GM12801 (cell line): ENCODE results near the gene EPX.

Experiments used
- CTCF ChIP-seq: IDR thresholded peaks from one replicate; pipeline ENCODE4 v1.5.1; 2011; ENCODE audit warnings: control low read depth; ENCODE audit not compliant: insufficient read length; ENCODE audit errors: extremely low read depth

EPX gene

GRCh38 chr17:58192612-58193011 is at the start of gene EPX:
TSS of gene EPX (plus strand) at chr17:58192726. CDS start at chr17:58192847, 121 bp downstream.
- TF ChIP-seq CTCF: no peak

- TF ChIP-seq CTCF: no peak
These were observed 47.7 kb upstream of the EPX start for GRCh38 chr17:58144801-58145200.

GRCh38 chr17:58147930-58148434 is 44.5 kb upstream of the EPX start, which contains the start of gene OR4D1:
TSS of gene OR4D1 (plus strand) at chr17:58148384. CDS start at chr17:58155154, 6,770 bp downstream.
- TF ChIP-seq CTCF: no peak

GRCh38 chr17:58148609-58149008 is 43.9 kb upstream of the EPX start:
- no peak for TF ChIP-seq CTCF

GRCh38 chr17:58150394-58150793 is 42.1 kb upstream of the EPX start:
- TF ChIP-seq CTCF: no peak

GRCh38 chr17:58153046-58153445 is 39.5 kb upstream of the EPX start:
- no peak for TF ChIP-seq CTCF

- TF ChIP-seq CTCF: no peak
These were observed 38.9 kb upstream of the EPX start for GRCh38 chr17:58153671-58154070.
